ENCODE data around the gene TP53TG3D. TPM values are rescaled to one million over a fixed set of nuclear protein-coding genes. Genes with fewer than 3 reads are reported as not detected.
"Not testable (repeated sequence)": the region's sequence is repeated elsewhere in the genome, so short reads cannot be mapped to it uniquely, and the experiment has no call there.

TP53TG3D gene, protein sequence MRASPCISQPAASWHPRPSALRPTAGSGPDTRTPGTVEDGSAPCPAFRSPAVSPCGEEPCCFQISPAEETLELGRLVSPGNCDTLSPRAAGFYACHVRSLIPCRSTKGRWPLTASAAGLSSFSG
- not detected in 2 replicates for polyA plus RNA-seq (2013)

DNA sequence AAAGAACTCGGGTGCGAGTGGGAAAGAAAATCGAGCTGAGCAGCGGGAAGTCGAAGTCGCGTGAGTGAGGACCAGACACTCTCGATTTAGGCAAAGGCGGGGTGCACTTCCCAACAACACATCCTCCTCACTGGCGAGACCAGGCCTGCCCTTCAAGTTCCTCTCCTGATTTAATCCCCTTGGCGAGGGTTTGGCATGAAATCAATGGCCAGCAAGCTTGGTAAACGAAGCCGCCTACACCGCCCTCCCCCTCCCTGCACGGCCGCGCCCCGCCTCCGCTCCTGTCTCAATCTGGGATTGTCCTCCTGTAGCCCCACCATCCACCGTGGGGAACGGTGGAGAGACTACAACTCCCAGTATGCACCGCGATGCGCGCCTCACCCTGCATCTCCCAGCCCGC, at the start of gene TP53TG3D:
Gene TP53TG3D, plus strand, starts transcription at position 301 of the 400 bp plus-strand sequence. Its CDS starts 68 bp downstream, at position 369.
- H3K4ac ChIP-seq (ENCODE audit: low read depth, low read length); H3K79me1 ChIP-seq (ENCODE audit: low read length); H3K27ac ChIP-seq (ENCODE audit: low read depth, low read length); H2BK12ac ChIP-seq (ENCODE audit: low read length); H2AK5ac ChIP-seq (ENCODE audit: low read length); H3K79me2 ChIP-seq (ENCODE audit: control insufficient read depth, insufficient read depth, low read length, poor library complexity); H3K4me2 ChIP-seq (ENCODE audit: low read length); H3K4me3 ChIP-seq (ENCODE audit: low read depth, low read length); H3K23ac ChIP-seq (ENCODE audit: low read length); H3K14ac ChIP-seq (ENCODE audit: low read length); H2BK120ac ChIP-seq (ENCODE audit: insufficient read depth, low read length, poor library complexity); H4K12ac ChIP-seq (ENCODE audit: low read depth, low read length); H4K8ac ChIP-seq (ENCODE audit: low read depth, low read length); H3K4me1 ChIP-seq (ENCODE audit: control insufficient read depth in 1 of 2, insufficient read depth in 2 of 2, low read length in 2 of 2); H2AFZ ChIP-seq (ENCODE audit: insufficient read depth, low read length, poor library complexity); DNase-seq; H3K9ac ChIP-seq (ENCODE audit: low read length); H3K9me3 ChIP-seq (ENCODE audit: insufficient read depth, low read depth, low read length); H3K27me3 ChIP-seq (ENCODE audit: insufficient read depth, low read length); H3K36me3 ChIP-seq (ENCODE audit: control insufficient read depth in 1 of 2, insufficient read depth in 2 of 2, low read length in 2 of 2); H2BK5ac ChIP-seq (ENCODE audit: low read depth, low read length, poor library complexity); H3K18ac ChIP-seq (ENCODE audit: low read length); H4K91ac ChIP-seq (ENCODE audit: low read depth, low read length): not testable (repeated sequence)
- WGBS (ENCODE audit: extremely low coverage, insufficient coverage, insufficient read length): no CpG with 5 or more reads among the region's 26 CpGs

DNA sequence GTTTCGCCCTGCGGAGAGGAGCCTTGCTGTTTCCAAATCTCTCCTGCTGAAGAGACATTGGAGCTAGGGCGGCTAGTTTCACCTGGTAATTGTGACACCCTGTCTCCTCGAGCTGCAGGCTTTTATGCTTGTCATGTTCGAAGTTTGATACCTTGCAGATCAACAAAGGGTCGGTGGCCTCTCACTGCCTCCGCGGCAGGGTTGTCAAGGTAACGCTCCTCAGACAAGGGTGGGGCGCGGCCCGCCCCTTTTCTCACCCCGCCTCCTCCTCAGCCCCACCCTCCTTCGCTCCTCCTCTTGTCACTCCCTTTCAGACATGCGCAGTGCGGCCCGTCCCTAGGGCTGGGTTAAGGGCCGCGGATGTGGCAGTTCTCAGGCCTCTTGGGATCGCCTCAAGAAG, 421 bp downstream of the TP53TG3D start:
- H4K8ac ChIP-seq (ENCODE audit: low read depth, low read length); H3K18ac ChIP-seq (ENCODE audit: low read length); H3K79me2 ChIP-seq (ENCODE audit: control insufficient read depth, insufficient read depth, low read length, poor library complexity); H2BK120ac ChIP-seq (ENCODE audit: insufficient read depth, low read length, poor library complexity); DNase-seq; H2AFZ ChIP-seq (ENCODE audit: insufficient read depth, low read length, poor library complexity); H3K27ac ChIP-seq (ENCODE audit: low read depth, low read length); H3K23ac ChIP-seq (ENCODE audit: low read length); H3K4ac ChIP-seq (ENCODE audit: low read depth, low read length); H3K9ac ChIP-seq (ENCODE audit: low read length); H3K36me3 ChIP-seq (ENCODE audit: control insufficient read depth in 1 of 2, insufficient read depth in 2 of 2, low read length in 2 of 2); H3K4me3 ChIP-seq (ENCODE audit: low read depth, low read length); H2BK12ac ChIP-seq (ENCODE audit: low read length); H2AK5ac ChIP-seq (ENCODE audit: low read length); H3K4me1 ChIP-seq (ENCODE audit: control insufficient read depth in 1 of 2, insufficient read depth in 2 of 2, low read length in 2 of 2); H4K91ac ChIP-seq (ENCODE audit: low read depth, low read length); H3K9me3 ChIP-seq (ENCODE audit: insufficient read depth, low read depth, low read length); H3K4me2 ChIP-seq (ENCODE audit: low read length); H3K14ac ChIP-seq (ENCODE audit: low read length); H2BK5ac ChIP-seq (ENCODE audit: low read depth, low read length, poor library complexity); H4K12ac ChIP-seq (ENCODE audit: low read depth, low read length); H3K27me3 ChIP-seq (ENCODE audit: insufficient read depth, low read length); H3K79me1 ChIP-seq (ENCODE audit: low read length): not testable (repeated sequence)
- whole genome bisulfite sequencing (ENCODE audit: extremely low coverage, insufficient coverage, insufficient read length): no CpG with 5 or more reads among the region's 20 CpGs

DNA sequence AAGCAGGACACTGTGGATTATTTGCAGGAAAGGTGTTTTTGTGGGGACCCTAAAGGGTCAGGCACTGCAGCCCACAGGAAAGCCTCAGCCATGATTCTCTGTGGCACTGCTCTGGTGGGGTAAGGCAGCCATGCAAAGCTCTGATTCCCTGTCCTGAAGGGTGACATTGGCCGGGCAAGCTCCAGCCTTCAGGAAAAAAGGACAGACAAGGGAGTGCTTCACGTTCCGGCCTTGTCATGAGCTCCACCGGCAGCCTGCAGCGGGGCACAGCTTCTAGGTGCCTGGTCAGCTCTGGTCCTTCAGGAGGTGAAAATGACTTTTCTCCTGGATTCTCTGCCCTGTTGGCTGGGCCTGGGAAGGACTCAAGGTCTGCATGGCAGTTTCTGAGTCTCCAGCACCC, 8.4 kb downstream of the TP53TG3D start:
- H3K27ac ChIP-seq (ENCODE audit: low read depth, low read length); H3K23ac ChIP-seq (ENCODE audit: low read length); H3K4me3 ChIP-seq (ENCODE audit: low read depth, low read length); H2AK5ac ChIP-seq (ENCODE audit: low read length); H3K4me1 ChIP-seq (ENCODE audit: control insufficient read depth in 1 of 2, insufficient read depth in 2 of 2, low read length in 2 of 2); H2BK12ac ChIP-seq (ENCODE audit: low read length); H3K18ac ChIP-seq (ENCODE audit: low read length); H2BK5ac ChIP-seq (ENCODE audit: low read depth, low read length, poor library complexity); H4K12ac ChIP-seq (ENCODE audit: low read depth, low read length); H3K4me2 ChIP-seq (ENCODE audit: low read length); H3K79me2 ChIP-seq (ENCODE audit: control insufficient read depth, insufficient read depth, low read length, poor library complexity); DNase-seq; H4K8ac ChIP-seq (ENCODE audit: low read depth, low read length); H3K14ac ChIP-seq (ENCODE audit: low read length); H2BK120ac ChIP-seq (ENCODE audit: insufficient read depth, low read length, poor library complexity); H4K91ac ChIP-seq (ENCODE audit: low read depth, low read length); H3K9me3 ChIP-seq (ENCODE audit: insufficient read depth, low read depth, low read length); H3K4ac ChIP-seq (ENCODE audit: low read depth, low read length); H3K9ac ChIP-seq (ENCODE audit: low read length); H3K36me3 ChIP-seq (ENCODE audit: control insufficient read depth in 1 of 2, insufficient read depth in 2 of 2, low read length in 2 of 2); H2AFZ ChIP-seq (ENCODE audit: insufficient read depth, low read length, poor library complexity); H3K79me1 ChIP-seq (ENCODE audit: low read length); H3K27me3 ChIP-seq (ENCODE audit: insufficient read depth, low read length): not testable (repeated sequence)
- WGBS (ENCODE audit: extremely low coverage, insufficient coverage, insufficient read length): no CpG with 5 or more reads among the region's 5 CpGs

DNA sequence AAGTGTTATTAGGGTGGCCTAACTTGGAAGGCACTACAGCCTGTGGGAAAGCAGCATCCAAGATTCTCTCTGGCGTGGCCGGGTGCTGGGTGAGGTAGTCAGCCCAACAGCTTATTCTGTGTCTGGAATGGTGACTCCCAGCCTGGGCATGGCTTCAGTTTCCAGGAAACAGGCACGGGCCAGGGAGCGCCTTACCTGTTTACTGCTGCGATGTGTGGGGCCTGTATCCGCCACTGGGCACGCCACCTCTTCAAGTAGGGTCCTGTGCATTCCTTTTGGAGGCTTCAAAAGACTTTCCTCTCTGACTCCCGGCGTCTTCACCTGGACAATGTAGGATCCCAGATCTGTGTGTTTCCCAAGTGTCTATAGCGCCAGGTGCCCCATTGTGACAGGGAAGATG, 10.5 kb downstream of the TP53TG3D start:
- not testable (repeated sequence) for H4K12ac ChIP-seq (ENCODE audit: low read depth, low read length); H3K14ac ChIP-seq (ENCODE audit: low read length); H3K79me2 ChIP-seq (ENCODE audit: control insufficient read depth, insufficient read depth, low read length, poor library complexity); H3K9me3 ChIP-seq (ENCODE audit: insufficient read depth, low read depth, low read length); H3K4me3 ChIP-seq (ENCODE audit: low read depth, low read length); H3K27ac ChIP-seq (ENCODE audit: low read depth, low read length); H3K9ac ChIP-seq (ENCODE audit: low read length); H3K27me3 ChIP-seq (ENCODE audit: insufficient read depth, low read length); H2BK12ac ChIP-seq (ENCODE audit: low read length); H2AK5ac ChIP-seq (ENCODE audit: low read length); H3K4me1 ChIP-seq (ENCODE audit: control insufficient read depth in 1 of 2, insufficient read depth in 2 of 2, low read length in 2 of 2); H3K18ac ChIP-seq (ENCODE audit: low read length); DNase-seq; H3K79me1 ChIP-seq (ENCODE audit: low read length); H2AFZ ChIP-seq (ENCODE audit: insufficient read depth, low read length, poor library complexity); H3K4me2 ChIP-seq (ENCODE audit: low read length); H3K23ac ChIP-seq (ENCODE audit: low read length); H3K36me3 ChIP-seq (ENCODE audit: control insufficient read depth in 1 of 2, insufficient read depth in 2 of 2, low read length in 2 of 2); H2BK5ac ChIP-seq (ENCODE audit: low read depth, low read length, poor library complexity); H3K4ac ChIP-seq (ENCODE audit: low read depth, low read length); H4K8ac ChIP-seq (ENCODE audit: low read depth, low read length); H4K91ac ChIP-seq (ENCODE audit: low read depth, low read length); H2BK120ac ChIP-seq (ENCODE audit: insufficient read depth, low read length, poor library complexity)
- no CpG with 5 or more reads among the region's 10 CpGs for WGBS (ENCODE audit: extremely low coverage, insufficient coverage, insufficient read length)

Measured in trophoblast cell (in vitro differentiated cells and primary cell).